ENCODE results near the gene REV3L. TPM values are rescaled to one million over a fixed set of nuclear protein-coding genes. Genes with fewer than 3 reads are reported as not detected.

REV3L gene
- total and polyA plus RNA-seq, 9 of the 15 experiments (the other 6 are each of a cell fraction or from before 2014, with no cell fraction given), result 5.5 to 24.4 (median 14.4) TPM

DNA sequence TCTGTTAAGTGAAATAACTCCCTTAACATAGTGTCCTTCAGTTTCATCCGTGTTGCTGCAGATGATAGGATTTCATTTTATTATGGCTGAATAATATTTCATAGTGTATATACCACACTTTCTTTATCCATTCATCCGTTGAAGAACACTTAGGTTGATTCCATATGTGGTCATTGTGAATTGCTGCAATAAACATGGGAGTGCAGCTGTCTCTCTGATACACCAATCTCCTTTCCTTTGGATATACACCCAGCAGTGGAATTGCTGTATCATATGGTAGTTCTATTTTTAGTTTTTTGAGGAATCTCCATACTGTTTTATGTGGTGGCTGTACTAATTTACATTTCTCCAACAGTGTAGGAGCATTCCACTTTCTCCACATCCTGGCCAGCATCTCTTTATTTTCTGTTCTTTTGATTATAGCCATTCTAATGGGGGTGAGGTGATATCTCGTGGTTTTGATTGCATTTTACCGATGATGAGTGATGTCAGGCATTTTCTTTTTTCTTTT is 202.5 kb downstream of the REV3L start:
- no peak overlapping the region for H3K4me3 ChIP-seq
- 91% methylated on average over 4 of the region's 4 CpGs for WGBS (ENCODE audit: insufficient coverage, low coverage, missing lambda C conversion rate)
- no peak overlapping the region for H3K27ac ChIP-seq (ENCODE audit: extremely low read depth, low read depth, low read length)
- H3K9me3 ChIP-seq (replicated peaks; ENCODE audit: control insufficient read depth, insufficient read depth, low read depth, low read length), result no peaks in the 10 kb centered on the region
- DNase-seq (ENCODE audit: extremely low read depth in 1 of 4, low spot score in 3 of 4) (no peak), FAIRE-seq (no peak), ATAC-seq (no peak)
- H2AFZ ChIP-seq (ENCODE audit: low read depth, low read length), result no peak overlapping the region
- no TSS peak for BruUV-seq (replicated peaks)
- in situ Hi-C loops (cut with MboI), result no loop called here
- no peaks in the 10 kb centered on the region for H3K9me1 ChIP-seq (ENCODE audit: control insufficient read depth, insufficient read depth, low read length)
- H3K4me1 ChIP-seq (replicated peaks in 1 of 2; ENCODE audit: control insufficient read depth in 2 of 2, insufficient read depth in 2 of 2, low read length in 2 of 2), result peaks cover 0 to 3% of the 10 kb centered on the region in 2 experiments; a peak in 2 of 5 replicates
- no peaks in the 10 kb centered on the region for H3K27me3 ChIP-seq (ENCODE audit: control insufficient read depth in 2 of 2, insufficient read depth in 2 of 2, low read length in 2 of 2)
- intact Hi-C loops (cut with micrococcal nuclease), result no loop called here
- CTCF ChIA-PET (ENCODE audit: low intra/inter-chr PET ratio), result interaction anchor here (0.6 kb wide), 1 partner anchor 55 kb away, joined by 3 read pairs; no protein-coding TSS in a partner anchor
- POLR2A ChIA-PET, result interaction anchor here (0.9 kb wide), 1 partner anchor 17 kb away, joined by 3 read pairs; no protein-coding TSS in a partner anchor
- peaks cover 36% of the 10 kb centered on the region for H3K36me3 ChIP-seq (ENCODE audit: control insufficient read depth, insufficient read depth, low read length)
- H3K4me2 ChIP-seq (ENCODE audit: insufficient read depth, low read length), result no peak overlapping the region
- H3K9ac ChIP-seq (ENCODE audit: insufficient read depth in 1 of 2, low read depth in 2 of 2, low read length in 2 of 2), result no peak overlapping the region
- no peaks in the 10 kb centered on the region for H4K20me1 ChIP-seq (replicated peaks; ENCODE audit: control insufficient read depth, insufficient read depth, low read length)
- peaks cover 6% of the 10 kb centered on the region; the same call in 1 of the 3 replicates for H3K79me2 ChIP-seq (ENCODE audit: control insufficient read depth, insufficient read depth, low read length)
- TF ChIP-seq ZNF609 (CRISPR knock-in tag; IDR thresholded peaks at IDR 0.05; ENCODE audit: borderline replicate concordance) (no peak), MGA (IDR thresholded peaks at IDR 0.05) (no peak), CEBPG (CRISPR knock-in tag; IDR thresholded peaks at IDR 0.05) (no peak), CEBPG (tag; conservative IDR thresholded peaks at IDR 0.05 in 1 of 2, IDR thresholded peaks at IDR 0.05 in 1 of 2) (no peak), ELF4 (CRISPR knock-in tag; IDR thresholded peaks at IDR 0.05) (no peak)
